GM19043 (cell line): ENCODE data around the gene RPRM.
"Not testable (repeated sequence)": the region's sequence is repeated elsewhere in the genome, so short reads cannot be mapped to it uniquely, and the experiment has no call there.

ENCODE experiments used
- ATAC-seq: cut with Tn5 transposase; IDR thresholded peaks from one replicate; pipeline ENCODE4 v1.9.1; 2021; ENCODE audit warnings: low read depth; ENCODE audit not compliant: unreplicated experiment

RPRM gene

DNA sequence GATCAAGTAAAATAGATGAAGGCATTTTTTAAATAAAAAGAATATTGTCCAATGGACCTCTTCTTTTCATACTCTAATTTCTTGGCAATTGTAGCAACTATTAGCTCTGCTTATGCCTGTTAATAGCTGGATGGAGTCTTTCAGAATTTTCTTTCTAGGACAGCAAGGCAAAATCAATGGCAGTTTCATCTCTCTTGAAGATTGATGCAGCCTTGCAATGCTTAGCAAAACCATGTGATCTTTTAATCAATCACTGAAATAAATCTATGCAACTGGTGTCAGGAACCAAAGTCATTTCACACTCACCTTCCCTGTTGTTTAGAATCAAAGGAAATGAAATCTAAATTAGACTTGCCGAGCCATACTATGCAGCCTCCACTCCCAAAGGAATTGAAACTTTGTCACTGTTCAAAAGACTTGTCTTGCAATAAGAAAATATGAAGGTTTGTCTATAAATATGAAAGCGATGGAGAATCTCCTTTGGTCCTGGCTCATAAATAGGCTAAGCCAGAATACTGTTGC lies 16.2 kb downstream of the RPRM start:
- ATAC-seq: no peak

- no peak for ATAC-seq
Measured at GRCh38 chr2:153461453-153461852, 17.1 kb downstream of the RPRM start.

DNA sequence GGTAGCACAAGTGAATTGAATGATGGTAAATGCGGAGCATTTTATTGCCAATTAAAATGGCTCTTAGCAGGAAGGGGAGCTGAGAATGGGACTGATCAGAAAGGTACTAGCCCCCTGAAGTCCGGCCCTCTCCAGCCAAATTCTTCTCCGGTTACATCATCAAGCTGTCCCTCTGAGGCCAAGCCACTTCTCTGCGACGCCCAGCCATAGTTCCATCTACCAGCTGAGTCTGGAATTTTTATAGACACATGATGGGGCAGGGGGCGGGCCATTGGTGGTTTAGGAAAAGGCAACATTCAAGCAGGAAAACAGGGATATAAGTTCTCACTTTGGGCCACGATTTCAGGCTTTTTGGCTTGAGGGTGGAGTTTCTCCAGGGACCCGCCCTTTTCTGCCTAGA lies 22.7 kb downstream of the RPRM start:
- no peak for ATAC-seq

DNA sequence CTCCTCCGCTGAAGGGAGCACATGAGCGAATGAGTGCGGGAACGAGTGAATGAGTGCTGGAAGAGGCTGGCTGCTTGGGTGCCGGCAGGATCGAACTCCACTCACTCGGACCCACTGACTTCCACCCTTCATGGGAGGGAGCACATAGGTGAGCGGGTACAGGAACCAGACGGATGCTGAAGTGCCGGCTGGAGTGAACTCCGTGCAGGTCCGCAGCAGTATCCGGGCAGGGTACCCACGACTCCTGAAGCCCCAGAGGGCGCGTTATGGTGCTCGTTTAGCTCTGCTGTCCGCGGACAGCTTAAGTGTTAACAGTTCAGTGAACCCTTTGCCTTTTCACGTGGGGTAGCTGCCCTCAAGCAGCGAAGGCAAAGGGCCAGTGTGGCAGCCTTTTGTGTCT lies 23.2 kb downstream of the RPRM start:
- no peak for ATAC-seq

DNA sequence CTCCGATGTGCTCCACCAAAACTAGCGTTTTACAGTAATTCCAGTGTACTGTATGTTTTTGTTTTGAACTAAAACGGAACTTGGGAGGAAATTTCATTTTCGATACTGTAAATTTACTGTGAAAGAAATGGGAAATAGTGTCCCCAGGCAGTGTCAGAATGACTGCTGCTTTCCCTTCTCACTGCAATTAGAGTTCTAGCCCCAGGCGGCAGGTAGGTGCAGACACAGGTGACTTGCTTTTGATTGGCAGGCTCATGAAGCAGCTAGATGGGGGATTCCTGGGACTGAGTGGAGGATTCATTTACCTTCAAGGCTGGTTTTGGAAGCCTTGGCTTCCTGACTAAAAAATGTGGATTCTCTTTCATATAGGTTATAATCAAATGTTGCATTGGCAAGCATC lies 27.0 kb downstream of the RPRM start:
- ATAC-seq: no peak

GRCh38 chr2:153443106-153443505 lies 35.5 kb downstream of the RPRM start:
- ATAC-seq: no peak

GRCh38 chr2:153442616-153443015 lies 35.9 kb downstream of the RPRM start:
- not testable (repeated sequence) for ATAC-seq

- ATAC-seq: not testable (repeated sequence)
Measured at GRCh38 chr2:153440090-153440489, 38.5 kb downstream of the RPRM start.

GRCh38 chr2:153433403-153433802 lies 45.2 kb downstream of the RPRM start:
- ATAC-seq: no peak

GRCh38 chr2:153432381-153432780 lies 46.2 kb downstream of the RPRM start:
- no peak for ATAC-seq

DNA sequence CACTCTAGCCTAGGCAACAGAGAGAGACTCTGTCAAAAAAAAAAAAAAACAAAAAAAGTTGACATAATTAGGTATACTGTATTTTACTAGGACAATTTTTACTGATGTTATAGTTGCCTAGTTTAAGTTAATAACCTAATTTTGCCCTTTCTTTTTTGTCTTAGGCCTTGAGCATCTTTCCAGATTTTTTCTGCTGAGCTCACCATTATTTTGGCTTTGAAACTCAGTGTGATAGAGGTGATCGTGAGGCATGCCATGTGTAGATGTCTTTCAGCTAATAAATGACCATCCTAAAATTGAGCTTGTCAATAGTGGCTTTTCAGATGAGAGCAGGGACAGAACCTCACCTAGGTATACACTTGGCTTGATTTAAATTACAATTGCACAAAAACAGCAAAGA lies 47.4 kb downstream of the RPRM start:
- no peak for ATAC-seq
